Mammary epithelial cell (primary cell): Measurements from ENCODE around the gene NXN.

ENCODE experiments used
- CTCF ChIP-seq, 2 donors: IDR thresholded peaks in 1 of 2; conservative IDR thresholded peaks in 1 of 2; 2 replicates each; pipeline ENCODE4 v1.5.1; 2011 to 2012; ENCODE audit warnings: inconsistent platforms in 2 of 2, low read length in 2 of 2, mild to moderate bottlenecking in 2 of 2, control low read depth in 1 of 2, low read depth in 1 of 2; ENCODE audit not compliant: insufficient read depth in 1 of 2; ENCODE audit errors: extremely low read depth in 1 of 2
- EZH2 ChIP-seq: IDR thresholded peaks from 2 replicates; pipeline ENCODE4 v1.6.1; 2012; ENCODE audit warnings: low read length, inconsistent platforms, borderline replicate concordance

GRCh38 chr17:983921-984320 lies 4.3 kb upstream of the NXN start:
- no peak for TF ChIP-seq CTCF (conservative IDR thresholded peaks at IDR 0.05 in 1 of 2, IDR thresholded peaks at IDR 0.05 in 1 of 2; ENCODE audit: extremely low read depth in 1 of 2, insufficient read depth in 1 of 2, low read depth in 1 of 2, low read length in 2 of 2)
- no peak for TF ChIP-seq EZH2
